ENCODE results near the gene ASS1. TPM values are rescaled to one million over a fixed set of nuclear protein-coding genes. Genes with fewer than 3 reads are reported as not detected.

ASS1 gene
- total RNA-seq, 1 experiment from 2014 or later = 26.2 TPM

- Histone ChIP-seq H3K27ac (ENCODE audit: low read length) (no peak overlapping the region), H3K27me3 (ENCODE audit: control insufficient read depth, insufficient read depth, low read length) (no peaks in the 10 kb centered on the region), H3K9me3 (ENCODE audit: control insufficient read depth, insufficient read depth, low read depth, low read length) (no peaks in the 10 kb centered on the region), H3K36me3 (ENCODE audit: control insufficient read depth, insufficient read depth, low read length) (no peaks in the 10 kb centered on the region), H3K4me3 (ENCODE audit: low read depth in 2 of 2, low read length in 2 of 2) (no peak overlapping the region), H3K4me1 (ENCODE audit: control insufficient read depth, insufficient read depth, low read length) (no peaks in the 10 kb centered on the region; the same call in 1 of the 2 replicates)
- POLR2A ChIA-PET = no interaction called here
- no TSS peak for BruUV-seq (replicated peaks)
- in situ Hi-C loops (cut with HindIII; ENCODE audit: low pct_unique_long_range_greater_than_20kb, low sequenced_read_pairs) (no loop called here), intact Hi-C loops (cut with micrococcal nuclease; ENCODE audit: unreplicated experiment) (no loop called here)
- DNase-seq (ENCODE audit: low read depth, low spot score) = no peak
- CTCF ChIA-PET = no interaction called here
- ATAC-seq = peak; percentile 37; the same call in 1 of the 2 replicates
- TF ChIP-seq POLR2AphosphoS5 (IDR thresholded peaks at IDR 0.05; ENCODE audit: low read depth, low read length) (no peak), REST (IDR thresholded peaks at IDR 0.05; ENCODE audit: insufficient read depth in 1 of 2, low read depth in 2 of 2, low read length in 1 of 2) (no peak), SIN3A (IDR thresholded peaks at IDR 0.05; ENCODE audit: borderline replicate concordance, insufficient read depth, low read depth, low read length) (no peak), CTCF (IDR thresholded peaks at IDR 0.05) (no peak), TCF7L2 (IDR thresholded peaks at IDR 0.05; ENCODE audit: low read depth, low read length) (no peak)
Measured at GRCh38 chr9:130537346-130538050, 92.7 kb downstream of the ASS1 start.

GRCh38 chr9:130539420-130540223 lies 94.9 kb downstream of the ASS1 start:
- intact Hi-C loops (cut with micrococcal nuclease; ENCODE audit: unreplicated experiment) (no loop called here), in situ Hi-C loops (cut with HindIII; ENCODE audit: low pct_unique_long_range_greater_than_20kb, low sequenced_read_pairs) (no loop called here)

More at GRCh38 chr9:130539420-130540223, 94.9 kb downstream of the ASS1 start:
- BruUV-seq (replicated peaks) = no TSS peak
- DNase-seq (ENCODE audit: low read depth, low spot score) (no peak), ATAC-seq (no peak; the same call in 1 of the 2 replicates)
- TF ChIP-seq REST (IDR thresholded peaks at IDR 0.05; ENCODE audit: insufficient read depth in 1 of 2, low read depth in 2 of 2, low read length in 1 of 2) = no peak
- Histone ChIP-seq H3K9me3 (ENCODE audit: control insufficient read depth, insufficient read depth, low read depth, low read length) (no peaks in the 10 kb centered on the region), H3K36me3 (ENCODE audit: control insufficient read depth, insufficient read depth, low read length) (no peaks in the 10 kb centered on the region), H3K27me3 (ENCODE audit: control insufficient read depth, insufficient read depth, low read length) (no peaks in the 10 kb centered on the region), H3K4me1 (ENCODE audit: control insufficient read depth, insufficient read depth, low read length) (no peaks in the 10 kb centered on the region), H3K27ac (ENCODE audit: low read length) (no peak overlapping the region), H3K4me3 (ENCODE audit: low read depth in 2 of 2, low read length in 2 of 2) (no peak overlapping the region)
- ChIA-PET POLR2A (no interaction called here), CTCF (no interaction called here)
